ENCODE data around the gene MMP15.

- TF ChIP-seq, protein P1, sequence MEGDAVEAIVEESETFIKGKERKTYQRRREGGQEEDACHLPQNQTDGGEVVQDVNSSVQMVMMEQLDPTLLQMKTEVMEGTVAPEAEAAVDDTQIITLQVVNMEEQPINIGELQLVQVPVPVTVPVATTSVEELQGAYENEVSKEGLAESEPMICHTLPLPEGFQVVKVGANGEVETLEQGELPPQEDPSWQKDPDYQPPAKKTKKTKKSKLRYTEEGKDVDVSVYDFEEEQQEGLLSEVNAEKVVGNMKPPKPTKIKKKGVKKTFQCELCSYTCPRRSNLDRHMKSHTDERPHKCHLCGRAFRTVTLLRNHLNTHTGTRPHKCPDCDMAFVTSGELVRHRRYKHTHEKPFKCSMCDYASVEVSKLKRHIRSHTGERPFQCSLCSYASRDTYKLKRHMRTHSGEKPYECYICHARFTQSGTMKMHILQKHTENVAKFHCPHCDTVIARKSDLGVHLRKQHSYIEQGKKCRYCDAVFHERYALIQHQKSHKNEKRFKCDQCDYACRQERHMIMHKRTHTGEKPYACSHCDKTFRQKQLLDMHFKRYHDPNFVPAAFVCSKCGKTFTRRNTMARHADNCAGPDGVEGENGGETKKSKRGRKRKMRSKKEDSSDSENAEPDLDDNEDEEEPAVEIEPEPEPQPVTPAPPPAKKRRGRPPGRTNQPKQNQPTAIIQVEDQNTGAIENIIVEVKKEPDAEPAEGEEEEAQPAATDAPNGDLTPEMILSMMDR (IDR thresholded peaks at IDR 0.05; ENCODE audit: extremely low read depth in 1 of 2, insufficient read depth in 1 of 2, low read depth in 1 of 2, low read length in 2 of 2): no peak
- no peak for TF ChIP-seq POLR2A (IDR thresholded peaks at IDR 0.05; ENCODE audit: low read depth, low read length)
Observed at GRCh38 chr16:58028541-58029070, 3.1 kb downstream of the MMP15 start.

Measured in endothelial cell of umbilical vein (primary cell).